GM12864 (cell line): ENCODE results near the gene NEDD8.
"Not testable (repeated sequence)": the region's sequence is repeated elsewhere in the genome, so short reads cannot be mapped to it uniquely, and the experiment has no call there.

Experiments
- DNase-seq: peaks from one replicate; pipeline ENCODE4 v3.0.0-alpha.2; 2011; ENCODE audit warnings: low read depth
- H3K4me3 ChIP-seq: 2 replicates; pipeline ENCODE4 v1.5.1; 2011; ENCODE audit warnings: mild to moderate bottlenecking, low read depth, low read length, control low read depth
- CTCF ChIP-seq: IDR thresholded peaks from 2 replicates; pipeline ENCODE4 v1.5.1; 2011; ENCODE audit warnings: low read depth, mild to moderate bottlenecking, moderate library complexity, low read length, control low read depth, inconsistent platforms; ENCODE audit errors: missing control alignments

Gene NEDD8

GRCh38 chr14:24233538-24233866 lies 1.3 kb upstream of the NEDD8 start:
- no peak for TF ChIP-seq CTCF
- H3K4me3 ChIP-seq: peak overlapping the region; percentile 83
- no peak for DNase-seq

DNA sequence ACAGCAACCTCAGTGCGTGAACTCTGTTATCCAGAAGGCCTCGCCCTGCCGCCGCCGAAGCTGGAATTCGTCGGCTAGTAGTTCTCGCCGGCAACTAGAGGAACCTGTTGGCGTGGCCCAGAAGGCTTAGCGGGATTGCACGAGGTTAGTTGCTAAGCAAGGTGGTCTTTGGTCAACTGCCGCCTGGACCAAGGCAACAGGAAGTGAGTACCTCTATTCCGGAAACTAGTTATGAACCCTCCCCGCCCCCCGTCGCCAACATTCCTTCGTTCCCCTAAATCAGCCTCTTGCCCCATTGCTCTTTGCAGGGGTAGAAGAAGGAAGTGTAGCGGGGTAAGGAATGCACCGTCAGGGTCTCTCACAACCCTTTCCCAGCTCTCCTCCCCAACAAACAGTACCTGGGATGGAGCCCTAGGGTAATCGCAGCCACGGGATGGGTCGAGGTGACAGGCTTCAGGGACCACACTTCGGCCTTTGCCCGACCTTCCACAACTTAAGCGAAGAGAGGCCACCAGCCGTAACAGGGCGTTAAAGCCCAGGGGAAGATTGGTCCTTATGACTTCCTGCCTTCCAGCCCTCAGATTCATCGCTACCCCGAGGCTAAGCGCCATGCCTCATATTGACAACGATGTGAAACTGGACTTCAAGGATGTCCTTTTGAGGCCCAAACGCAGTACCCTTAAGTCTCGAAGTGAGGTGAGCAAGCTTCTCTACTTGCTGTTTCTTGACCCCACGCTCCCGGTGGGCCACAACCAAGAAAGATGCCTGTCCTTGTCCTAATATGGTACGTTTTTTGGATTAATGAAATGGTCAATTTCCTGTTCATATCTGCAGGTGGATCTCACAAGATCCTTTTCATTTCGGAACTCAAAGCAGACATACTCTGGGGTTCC lies 724 bp upstream of the NEDD8 start, which contains the start of gene GMPR2:
Gene GMPR2 (plus strand): TSS at position 285 of the 893 bp plus-strand sequence. CDS start 325 bp downstream, at position 610.
- DNase-seq: no peak
- no peak for TF ChIP-seq CTCF

GRCh38 chr14:24231263-24232120 lies 675 bp downstream of the NEDD8 start:
- DNase-seq: no peak
- peak overlapping the region; percentile 83 for H3K4me3 ChIP-seq
- no peak for TF ChIP-seq CTCF

More for the DNA sequence above, 724 bp upstream of the NEDD8 start, which contains the start of gene GMPR2:
- H3K4me3 ChIP-seq: peak within 1 kb of the TSS; percentile 83

DNA sequence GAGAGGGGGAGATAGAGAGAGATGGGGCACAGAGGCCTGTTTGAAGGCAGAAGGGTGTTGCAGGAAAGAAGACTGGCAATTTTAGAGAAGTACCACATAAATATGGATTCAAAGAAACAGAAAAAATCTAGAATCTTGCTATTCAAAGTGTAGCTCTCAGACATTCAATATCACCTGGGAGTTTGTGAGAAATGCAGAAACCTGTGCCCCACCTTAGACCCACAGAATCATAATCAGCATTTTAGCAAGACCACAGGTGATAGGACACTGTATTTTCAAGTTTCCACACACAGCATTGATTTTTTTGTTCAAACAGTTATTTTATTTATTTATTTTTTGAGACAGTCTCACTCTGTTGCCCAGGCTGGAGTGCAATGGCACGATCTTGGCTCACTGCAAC lies 3.3 kb downstream of the NEDD8 start:
- DNase-seq: no peak
- no peak overlapping the region for H3K4me3 ChIP-seq
- TF ChIP-seq CTCF: no peak

DNA sequence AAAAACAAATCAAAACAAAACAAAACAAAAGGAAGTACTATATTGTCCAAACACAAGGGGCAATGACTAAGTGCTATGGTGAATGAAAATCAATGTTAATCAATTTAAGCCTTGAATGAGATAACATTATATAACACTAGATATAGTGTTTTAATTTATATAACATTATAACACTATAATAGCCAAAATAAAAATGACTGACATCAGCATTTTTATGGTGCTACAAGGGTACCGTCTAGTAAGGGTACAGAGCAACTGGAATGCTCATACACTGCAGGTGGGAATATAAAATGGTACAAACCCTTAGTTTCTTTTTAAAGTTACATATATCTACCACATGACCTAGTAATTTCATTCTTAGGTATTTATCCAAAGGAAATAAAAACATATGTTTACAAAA lies 5.7 kb downstream of the NEDD8 start:
- TF ChIP-seq CTCF: no peak
- DNase-seq: no peak

GRCh38 chr14:24224618-24225071 lies 7.5 kb downstream of the NEDD8 start:
- H3K4me3 ChIP-seq: no peak overlapping the region
- no peak for DNase-seq
- no peak for TF ChIP-seq CTCF

More for the DNA sequence above, 5.7 kb downstream of the NEDD8 start:
- no peak overlapping the region for H3K4me3 ChIP-seq

- not testable (repeated sequence) for H3K4me3 ChIP-seq, DNase-seq
Measured at GRCh38 chr14:24222987-24223386, 9.2 kb downstream of the NEDD8 start.
